Memory B cell (primary cell): ENCODE measurements around the gene MRPS11.
"Not testable (repeated sequence)": the region's sequence is repeated elsewhere in the genome, so short reads cannot be mapped to it uniquely, and the experiment has no call there.

Experiments
- ATAC-seq: fragments of 150-1000 bp; cut with Tn5 transposase; 2 replicates; pipeline ENCODE4 v1.10.0; 2021; ENCODE audit warnings: low read depth, mild to moderate bottlenecking, moderate library complexity
- DNase-seq, 2 donors: peaks; one replicate each; pipeline ENCODE4 v3.0.0; 2022; ENCODE audit warnings: low spot score in 2 of 2
- H3K27ac Mint-ChIP-seq: one replicate; pipeline ENCODE4 v1.8.0; 2022; ENCODE audit warnings: mild to moderate bottlenecking, moderate library complexity, mixed read lengths
- H3K27me3 Mint-ChIP-seq: one replicate; pipeline ENCODE4 v1.8.0; 2022; ENCODE audit warnings: mixed read lengths
- H3K36me3 Mint-ChIP-seq: one replicate; pipeline ENCODE4 v1.8.0; 2022; ENCODE audit warnings: mild to moderate bottlenecking, mixed read lengths
- H3K4me1 Mint-ChIP-seq: one replicate; pipeline ENCODE4 v1.8.0; 2022; ENCODE audit warnings: mixed read lengths
- H3K4me3 Mint-ChIP-seq: one replicate; pipeline ENCODE4 v1.8.0; 2022; ENCODE audit warnings: mild to moderate bottlenecking, moderate library complexity, mixed read lengths
- H3K9me3 Mint-ChIP-seq: one replicate; pipeline ENCODE4 v1.8.0; 2022; ENCODE audit warnings: mixed read lengths

The MRPS11 gene

DNA sequence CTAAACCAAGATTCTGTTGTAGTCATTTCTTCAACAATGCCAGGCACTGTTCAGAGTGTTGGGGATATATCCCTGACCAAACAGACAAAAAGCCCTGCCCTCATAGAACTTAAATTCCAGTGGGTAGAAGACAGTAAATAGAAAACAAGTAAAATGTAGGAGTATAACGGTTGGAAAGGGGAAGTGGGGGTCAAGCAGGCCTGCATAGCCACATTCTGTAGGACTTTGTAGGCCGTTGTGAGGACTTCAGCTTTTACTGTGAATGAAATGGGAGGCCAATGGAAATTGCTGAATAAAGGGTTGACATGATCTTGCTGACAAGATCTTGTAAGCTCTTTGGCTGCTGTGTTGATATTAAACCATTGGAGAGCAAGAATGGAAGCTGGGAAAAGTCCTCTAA is 1.8 kb downstream of the MRPS11 start:
- H3K9me3 Mint-ChIP-seq = no peaks in the 10 kb centered on the region
- no peak overlapping the region for H3K4me3 Mint-ChIP-seq
- peaks cover 13% of the 10 kb centered on the region for H3K4me1 Mint-ChIP-seq
- no peak for ATAC-seq
- H3K27ac Mint-ChIP-seq = no peak overlapping the region
- no peak for DNase-seq
- no peaks in the 10 kb centered on the region for H3K27me3 Mint-ChIP-seq
- peaks cover 9% of the 10 kb centered on the region for H3K36me3 Mint-ChIP-seq

DNA sequence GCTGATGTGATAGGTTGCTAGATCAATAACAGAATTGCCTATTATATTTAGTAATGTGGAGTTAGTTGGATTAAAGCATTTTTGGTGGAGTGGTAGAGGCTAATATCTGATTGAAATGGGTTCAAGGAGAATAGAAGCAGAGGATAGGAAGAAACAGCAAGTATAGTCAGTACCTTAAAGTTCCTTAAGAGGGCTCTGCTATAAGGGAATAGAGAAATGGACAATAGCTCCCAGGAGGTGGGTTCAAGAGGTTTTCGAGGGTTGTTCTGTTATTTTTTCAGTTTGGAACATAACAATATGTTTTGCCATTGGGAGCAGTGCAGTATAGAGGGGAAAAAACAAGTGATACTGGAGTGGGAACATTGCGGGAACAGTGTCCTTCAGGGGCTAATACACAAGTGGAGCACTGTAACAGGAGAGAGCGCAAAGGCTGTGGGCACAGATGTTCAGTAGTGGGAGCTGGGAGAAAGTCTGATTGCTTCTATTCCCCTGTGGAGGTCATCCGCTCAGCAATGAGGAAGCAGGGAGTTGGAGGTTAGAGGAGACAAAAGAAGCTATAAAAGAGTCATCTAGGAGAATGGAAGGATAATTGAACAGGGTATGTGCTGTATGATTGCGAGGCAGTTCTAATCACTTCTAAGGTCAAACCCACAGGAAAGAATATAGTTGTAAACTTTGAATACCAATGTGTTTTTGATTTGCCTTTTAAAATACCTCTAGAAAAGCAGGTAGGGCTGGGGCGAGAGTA is 3.3 kb downstream of the MRPS11 start:
- Mint-ChIP-seq H3K9me3 (no peaks in the 10 kb centered on the region), H3K27me3 (no peaks in the 10 kb centered on the region), H3K4me3 (no peak overlapping the region), H3K27ac (no peak overlapping the region), H3K36me3 (peaks cover 7% of the 10 kb centered on the region), H3K4me1 (peaks cover 13% of the 10 kb centered on the region)
- DNase-seq (no peak), ATAC-seq (no peak)

DNA sequence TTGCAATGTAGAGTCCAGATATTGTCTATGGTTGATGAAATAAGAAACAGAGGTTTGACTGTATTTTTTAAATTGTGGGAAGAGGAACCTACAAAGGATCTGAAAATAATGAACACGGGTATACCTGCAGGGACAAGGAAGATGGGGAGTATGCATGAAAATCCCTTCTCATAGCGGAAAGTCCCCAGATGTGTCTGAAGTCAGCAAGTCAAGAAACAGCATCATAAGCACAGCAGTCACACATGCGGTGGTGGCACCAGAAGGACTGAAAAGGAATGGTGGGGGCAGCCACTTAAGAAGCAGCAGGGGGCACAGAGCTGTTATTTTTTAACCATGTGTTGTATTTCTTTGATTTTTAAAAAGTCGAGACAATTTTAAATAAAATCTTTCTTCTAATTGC is 4.7 kb downstream of the MRPS11 start:
- no peak overlapping the region for H3K27ac Mint-ChIP-seq
- no peak overlapping the region for H3K4me3 Mint-ChIP-seq
- H3K9me3 Mint-ChIP-seq = no peaks in the 10 kb centered on the region
- H3K27me3 Mint-ChIP-seq = no peaks in the 10 kb centered on the region
- DNase-seq (no peak), ATAC-seq (no peak)
- H3K36me3 Mint-ChIP-seq = peaks cover 13% of the 10 kb centered on the region
- peaks cover 6% of the 10 kb centered on the region for H3K4me1 Mint-ChIP-seq

DNA sequence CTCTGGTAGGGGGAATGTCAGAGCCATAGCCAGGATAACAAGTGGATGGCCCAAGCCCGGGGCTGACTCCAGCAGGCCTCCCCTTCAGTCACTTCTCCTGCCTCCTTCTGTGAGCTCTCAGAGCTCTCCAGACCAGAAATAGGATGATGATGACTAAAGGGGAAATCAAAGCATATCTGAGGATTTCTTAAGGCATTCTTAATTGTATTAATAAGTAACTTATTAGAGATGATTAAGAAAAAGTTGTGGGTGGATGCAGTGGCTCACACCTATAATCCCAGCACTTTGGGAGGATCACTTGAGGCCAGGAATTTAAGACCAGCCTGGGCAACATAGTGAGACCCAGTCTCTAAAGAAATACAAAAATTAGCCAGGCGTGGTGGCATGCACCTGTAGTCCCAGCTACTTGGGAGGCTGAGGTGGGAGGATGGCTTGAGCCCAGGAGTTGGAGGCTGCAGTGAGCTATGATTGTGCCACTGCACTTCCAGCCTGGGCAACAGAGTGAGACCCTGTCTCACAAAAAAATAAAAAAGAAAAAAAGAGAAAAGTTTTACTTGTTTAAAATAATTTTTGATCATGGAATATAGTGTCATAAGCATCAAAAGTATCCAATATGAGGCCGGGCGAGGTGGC is 6.3 kb downstream of the MRPS11 start:
- H3K27ac Mint-ChIP-seq, ATAC-seq, H3K4me1 Mint-ChIP-seq, H3K4me3 Mint-ChIP-seq, H3K27me3 Mint-ChIP-seq, DNase-seq, H3K9me3 Mint-ChIP-seq: not testable (repeated sequence)
- H3K36me3 Mint-ChIP-seq = peaks cover 15% of the 10 kb centered on the region

DNA sequence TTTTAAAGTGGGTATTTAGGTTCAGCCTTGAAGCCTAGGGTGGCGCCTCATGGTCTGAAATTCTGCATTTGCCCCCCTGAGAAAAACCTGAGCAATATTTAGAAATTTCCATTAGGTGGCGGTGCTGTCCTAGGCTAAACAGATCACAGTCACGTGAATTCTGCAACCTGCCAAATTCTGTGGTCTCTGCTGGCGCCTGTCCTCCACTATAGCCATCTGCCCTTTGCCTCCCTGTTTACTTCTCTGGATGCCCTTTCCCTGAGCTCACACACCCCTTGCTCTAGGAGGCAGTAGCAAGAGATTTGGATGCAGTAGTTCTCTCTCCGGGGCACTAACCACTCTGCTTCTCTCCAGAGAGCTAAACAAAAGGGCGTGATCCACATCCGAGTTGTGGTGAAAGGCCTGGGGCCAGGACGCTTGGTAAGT is 9.1 kb downstream of the MRPS11 start:
- no peaks in the 10 kb centered on the region for H3K9me3 Mint-ChIP-seq
- no peak overlapping the region for H3K27ac Mint-ChIP-seq
- H3K36me3 Mint-ChIP-seq = peaks cover 17% of the 10 kb centered on the region
- ATAC-seq = peak; percentile 46
- H3K27me3 Mint-ChIP-seq = no peaks in the 10 kb centered on the region
- peaks cover 4% of the 10 kb centered on the region for H3K4me1 Mint-ChIP-seq
- no peak overlapping the region for H3K4me3 Mint-ChIP-seq
- DNase-seq = peak in 1 of 2 donors; percentile 16

DNA sequence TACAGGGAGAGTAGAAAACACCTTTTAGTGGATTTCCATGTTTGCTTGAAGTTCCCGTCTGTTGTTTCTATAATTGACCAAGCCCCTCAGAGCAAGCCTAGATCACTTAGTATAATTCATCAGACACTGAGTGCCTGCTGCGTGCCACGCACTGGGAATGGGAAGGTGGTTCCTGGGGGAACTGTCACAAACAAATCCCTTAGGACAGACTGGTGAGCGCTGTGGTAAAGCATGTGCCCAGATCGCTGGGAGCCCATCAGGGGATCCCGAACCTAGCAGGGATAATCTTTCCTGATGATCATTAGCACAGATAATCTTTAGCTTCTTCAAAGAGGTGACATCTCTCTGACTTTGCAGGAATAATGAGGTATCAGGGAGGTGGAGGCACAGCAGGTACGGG is 9.6 kb downstream of the MRPS11 start:
- Mint-ChIP-seq H3K4me3 (no peak overlapping the region), H3K27me3 (no peaks in the 10 kb centered on the region), H3K9me3 (no peaks in the 10 kb centered on the region), H3K27ac (no peak overlapping the region), H3K4me1 (peaks cover 5% of the 10 kb centered on the region), H3K36me3 (peaks cover 18% of the 10 kb centered on the region)
- ATAC-seq (no peak), DNase-seq (no peak)

DNA sequence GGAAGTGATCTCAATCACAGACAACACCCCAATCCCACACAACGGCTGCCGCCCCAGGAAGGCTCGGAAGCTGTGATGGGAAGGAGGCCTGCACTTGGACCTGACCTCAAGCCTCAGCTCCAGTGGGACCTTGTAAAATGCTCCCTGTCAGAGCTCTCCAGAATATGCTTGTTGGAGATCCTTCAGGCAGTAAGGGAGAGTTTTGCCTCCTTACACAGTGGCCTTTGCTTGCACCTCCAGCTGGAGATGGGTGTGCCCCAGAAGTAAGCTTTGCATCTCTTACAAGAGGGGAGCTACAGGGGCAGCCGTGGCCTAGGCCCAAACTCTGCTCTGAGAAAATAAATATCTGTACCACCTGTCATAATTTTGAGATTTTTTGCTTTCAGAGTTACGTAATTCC is 10.4 kb downstream of the MRPS11 start:
- Mint-ChIP-seq H3K9me3 (no peaks in the 10 kb centered on the region), H3K36me3 (peaks cover 14% of the 10 kb centered on the region), H3K4me1 (peaks cover 5% of the 10 kb centered on the region), H3K4me3 (no peak overlapping the region), H3K27me3 (no peaks in the 10 kb centered on the region), H3K27ac (no peak overlapping the region)
- no peak for DNase-seq
- no peak for ATAC-seq

DNA sequence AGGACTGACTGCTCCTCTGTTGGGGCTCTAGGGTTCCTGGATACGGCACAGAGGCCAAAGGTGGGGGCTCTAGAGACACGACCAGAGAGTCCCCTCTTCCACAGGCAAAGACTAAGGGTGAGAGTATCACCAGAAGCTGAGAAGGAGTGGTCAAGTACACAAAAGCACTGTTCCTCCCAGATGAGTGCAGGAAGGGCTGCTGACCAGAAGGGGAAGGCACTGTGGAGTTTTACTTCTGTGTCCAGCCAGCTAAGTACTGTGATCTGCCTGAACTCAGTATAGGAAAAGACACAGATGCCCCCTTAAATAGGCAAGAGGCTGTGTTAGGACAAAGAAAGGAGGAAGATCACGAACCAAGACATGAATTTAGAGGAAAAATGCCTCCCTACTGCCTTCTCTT is 11.7 kb downstream of the MRPS11 start:
- Mint-ChIP-seq H3K27ac (no peak overlapping the region), H3K9me3 (no peaks in the 10 kb centered on the region), H3K27me3 (no peaks in the 10 kb centered on the region), H3K4me3 (no peak overlapping the region), H3K36me3 (peaks cover 14% of the 10 kb centered on the region), H3K4me1 (peaks cover 5% of the 10 kb centered on the region)
- DNase-seq (no peak), ATAC-seq (no peak)

DNA sequence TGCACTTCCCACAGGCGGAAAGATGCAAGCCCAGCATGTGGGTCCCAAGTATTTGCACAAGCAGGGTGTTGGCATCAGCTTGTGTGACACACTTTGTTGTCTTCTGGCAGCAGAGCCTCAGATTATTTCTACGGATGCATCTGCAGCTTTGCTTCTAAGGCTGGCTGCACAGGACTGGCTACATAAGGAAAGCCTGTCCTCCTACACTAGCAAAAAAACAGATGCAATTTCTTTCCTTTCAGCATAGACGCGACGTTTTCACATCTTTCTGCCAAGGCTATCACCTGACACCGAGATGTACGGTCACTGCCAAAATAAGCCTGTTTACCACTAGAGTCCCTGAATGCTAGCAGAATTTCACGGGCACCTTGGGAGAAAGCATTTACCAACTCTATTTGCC is 13.5 kb downstream of the MRPS11 start:
- DNase-seq = no peak
- Mint-ChIP-seq H3K9me3 (no peaks in the 10 kb centered on the region), H3K27me3 (no peaks in the 10 kb centered on the region), H3K27ac (no peak overlapping the region), H3K4me1 (peaks cover 7% of the 10 kb centered on the region), H3K4me3 (no peak overlapping the region), H3K36me3 (peaks cover 12% of the 10 kb centered on the region)
- no peak for ATAC-seq

DNA sequence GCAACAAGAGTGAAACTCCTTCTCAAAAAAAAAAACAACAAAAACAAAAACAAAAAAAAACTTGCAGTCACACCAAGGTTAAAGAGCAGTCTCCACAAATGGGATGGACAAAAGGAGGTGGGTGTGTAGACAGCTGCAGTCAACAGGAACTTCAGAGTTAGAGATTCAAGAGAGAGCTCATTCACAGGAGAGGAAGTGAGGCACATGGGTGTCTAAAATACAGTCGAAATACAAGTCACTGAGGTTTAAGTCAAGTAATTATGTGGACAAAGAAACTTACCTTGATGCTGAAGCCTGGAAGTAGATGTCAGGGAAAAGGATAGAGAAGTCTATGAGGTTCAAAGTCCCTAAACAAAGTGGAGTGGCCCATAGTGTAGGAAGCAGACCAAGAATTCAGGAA is 14.8 kb downstream of the MRPS11 start:
- no peak for ATAC-seq
- H3K27ac Mint-ChIP-seq = no peak overlapping the region
- H3K36me3 Mint-ChIP-seq = peaks cover 8% of the 10 kb centered on the region
- no peaks in the 10 kb centered on the region for H3K27me3 Mint-ChIP-seq
- H3K4me3 Mint-ChIP-seq = no peak overlapping the region
- no peaks in the 10 kb centered on the region for H3K9me3 Mint-ChIP-seq
- H3K4me1 Mint-ChIP-seq = peaks cover 8% of the 10 kb centered on the region
- no peak for DNase-seq

DNA sequence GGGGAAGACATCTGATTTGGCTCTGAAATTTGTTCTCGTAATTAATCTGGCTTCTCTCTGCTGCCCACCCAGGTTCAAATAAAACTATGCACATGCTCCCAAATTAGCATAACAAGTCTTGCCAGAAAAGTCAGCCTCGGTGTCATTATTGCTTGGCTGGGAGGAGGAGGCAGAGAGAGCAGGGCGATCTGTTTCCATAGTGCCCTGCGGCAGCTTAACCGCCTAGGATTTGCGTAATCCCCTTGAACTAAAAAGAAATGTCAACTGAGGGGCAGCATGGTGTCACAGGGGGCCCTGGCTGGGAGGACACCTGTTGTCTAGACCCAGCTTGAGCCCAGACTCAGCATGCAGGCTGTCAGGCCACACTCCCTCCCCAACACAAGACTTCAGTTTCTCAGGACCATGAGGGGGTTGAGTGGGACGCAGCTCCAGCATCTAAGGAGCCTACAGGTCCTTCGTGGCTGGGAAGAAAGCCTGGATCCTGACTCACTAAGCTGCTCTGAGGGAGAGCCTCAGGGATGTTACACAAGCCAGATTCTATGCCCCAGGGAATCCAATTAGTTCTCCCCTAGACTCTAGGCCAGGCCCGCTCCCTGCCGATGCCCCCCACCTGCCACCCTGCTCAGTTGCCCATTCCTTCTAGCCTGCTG is 17.3 kb downstream of the MRPS11 start:
- Mint-ChIP-seq H3K27me3 (no peaks in the 10 kb centered on the region), H3K36me3 (peaks cover 5% of the 10 kb centered on the region), H3K4me1 (peaks cover 8% of the 10 kb centered on the region), H3K4me3 (no peak overlapping the region), H3K9me3 (no peaks in the 10 kb centered on the region), H3K27ac (no peak overlapping the region)
- DNase-seq (no peak), ATAC-seq (no peak)

DNA sequence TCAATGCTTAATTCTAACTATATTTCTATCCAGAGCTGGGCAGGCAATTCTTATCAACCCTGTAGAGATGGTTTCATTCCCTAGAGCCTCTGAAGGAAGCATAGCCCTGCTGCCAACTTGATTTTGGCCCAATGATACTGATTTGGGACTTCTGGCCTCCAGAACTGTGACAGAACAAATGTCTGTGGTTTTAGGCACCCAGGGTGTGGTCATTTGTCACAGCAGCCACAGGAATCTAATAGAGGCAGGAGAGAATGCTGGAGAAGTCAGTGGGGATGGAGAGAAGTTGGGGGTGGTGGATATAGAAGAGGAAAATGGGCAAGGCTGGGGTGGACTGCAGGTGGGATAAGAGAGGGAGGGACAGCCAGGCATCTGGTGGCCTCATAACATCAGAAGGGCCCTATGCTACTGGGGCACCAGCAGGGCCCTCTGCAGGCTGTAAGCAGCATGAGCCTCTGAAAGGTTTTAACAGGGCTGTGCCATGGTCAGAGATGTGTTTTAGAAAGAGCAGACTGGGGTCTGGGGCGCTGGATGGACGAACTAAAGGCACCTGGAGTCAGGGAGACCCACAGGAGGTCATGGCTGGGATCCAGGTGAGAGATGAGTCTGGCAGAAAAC is 19.8 kb downstream of the MRPS11 start:
- no peaks in the 10 kb centered on the region for H3K36me3 Mint-ChIP-seq
- no peaks in the 10 kb centered on the region for H3K27me3 Mint-ChIP-seq
- no peak overlapping the region for H3K27ac Mint-ChIP-seq
- DNase-seq (no peak), ATAC-seq (no peak)
- H3K4me3 Mint-ChIP-seq = no peak overlapping the region
- no peaks in the 10 kb centered on the region for H3K9me3 Mint-ChIP-seq
- peaks cover 2% of the 10 kb centered on the region for H3K4me1 Mint-ChIP-seq

DNA sequence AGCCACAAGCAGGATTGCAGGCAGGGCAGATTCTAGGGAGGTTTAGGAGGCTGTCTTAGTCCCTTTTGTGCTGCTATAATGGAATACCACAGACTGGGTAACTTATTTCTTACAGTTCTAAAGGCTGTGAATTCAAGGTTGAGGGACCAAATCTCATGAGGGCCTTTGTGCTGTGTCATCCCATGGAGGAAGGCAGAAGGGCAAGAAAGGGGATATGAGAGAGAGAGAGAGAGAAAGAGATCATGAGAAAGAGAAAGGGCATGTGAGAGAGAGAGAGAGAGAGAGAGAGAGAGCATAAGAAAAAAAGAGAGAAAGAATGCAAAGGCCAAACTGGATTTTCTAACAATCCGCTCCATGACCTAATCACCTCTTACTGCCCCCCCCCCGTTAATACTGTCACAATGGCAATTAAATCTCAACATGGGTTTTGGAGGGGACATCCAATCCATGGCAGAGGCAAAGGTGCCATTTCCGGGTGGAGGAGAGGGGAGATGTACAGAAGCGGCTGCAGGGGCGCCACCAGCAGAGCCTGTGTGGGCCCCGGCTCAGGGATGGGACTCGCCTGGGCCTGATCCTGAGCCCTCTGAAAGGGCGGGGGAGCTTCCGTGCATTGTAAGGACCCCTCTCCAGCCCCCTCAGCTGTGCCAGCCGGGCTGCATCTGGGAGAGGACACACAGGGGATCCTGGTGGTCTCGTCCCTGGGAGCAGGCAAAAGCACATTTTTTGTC is 20.5 kb downstream of the MRPS11 start:
- Mint-ChIP-seq H3K27ac (no peak overlapping the region), H3K9me3 (no peaks in the 10 kb centered on the region)

DNA sequence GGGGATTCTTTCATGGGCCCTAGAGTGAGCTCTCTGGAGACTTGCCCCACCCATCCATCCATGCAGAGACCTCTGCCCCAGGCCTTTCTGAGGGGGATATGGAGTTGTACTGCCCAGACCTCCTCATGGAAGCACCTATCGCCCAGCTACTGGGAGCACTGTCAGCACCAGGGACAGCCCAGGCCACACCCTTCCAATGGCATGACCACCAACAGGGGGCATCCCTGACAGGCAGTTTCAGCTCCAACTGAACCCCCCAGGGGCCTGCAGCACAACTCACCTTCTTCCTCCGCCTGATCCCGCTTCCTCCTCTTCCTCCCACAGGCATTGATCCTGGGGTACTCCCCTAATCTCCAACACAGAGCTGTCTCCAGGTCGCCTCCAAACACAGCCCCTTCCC is 21.8 kb downstream of the MRPS11 start:
- H3K4me1 Mint-ChIP-seq = peaks cover 2% of the 10 kb centered on the region
- no peak overlapping the region for H3K4me3 Mint-ChIP-seq

More for the DNA sequence above, 20.5 kb downstream of the MRPS11 start:
- no peak overlapping the region for H3K4me3 Mint-ChIP-seq
- DNase-seq = no peak
- ATAC-seq = no peak
- no peaks in the 10 kb centered on the region for H3K36me3 Mint-ChIP-seq
- no peaks in the 10 kb centered on the region for H3K27me3 Mint-ChIP-seq
- H3K4me1 Mint-ChIP-seq = peaks cover 2% of the 10 kb centered on the region

More for the DNA sequence above, 21.8 kb downstream of the MRPS11 start:
- Mint-ChIP-seq H3K27me3 (no peaks in the 10 kb centered on the region), H3K36me3 (no peaks in the 10 kb centered on the region), H3K27ac (no peak overlapping the region), H3K9me3 (no peaks in the 10 kb centered on the region)
- ATAC-seq (no peak), DNase-seq (no peak)
